ENCODE measurements around the gene CRY1. TPM values are rescaled to one million over a fixed set of nuclear protein-coding genes. Genes with fewer than 3 reads are reported as not detected.

CRY1 gene
- total and polyA plus RNA-seq, 9 of the 15 experiments (the other 6 are each of a cell fraction or from before 2014, with no cell fraction given) = 8.7 to 33.3 (median 25.2) TPM

- TF ChIP-seq CHD1 (IDR thresholded peaks at IDR 0.05; ENCODE audit: low read length) = no peak
- TF ChIP-seq, protein P1, sequence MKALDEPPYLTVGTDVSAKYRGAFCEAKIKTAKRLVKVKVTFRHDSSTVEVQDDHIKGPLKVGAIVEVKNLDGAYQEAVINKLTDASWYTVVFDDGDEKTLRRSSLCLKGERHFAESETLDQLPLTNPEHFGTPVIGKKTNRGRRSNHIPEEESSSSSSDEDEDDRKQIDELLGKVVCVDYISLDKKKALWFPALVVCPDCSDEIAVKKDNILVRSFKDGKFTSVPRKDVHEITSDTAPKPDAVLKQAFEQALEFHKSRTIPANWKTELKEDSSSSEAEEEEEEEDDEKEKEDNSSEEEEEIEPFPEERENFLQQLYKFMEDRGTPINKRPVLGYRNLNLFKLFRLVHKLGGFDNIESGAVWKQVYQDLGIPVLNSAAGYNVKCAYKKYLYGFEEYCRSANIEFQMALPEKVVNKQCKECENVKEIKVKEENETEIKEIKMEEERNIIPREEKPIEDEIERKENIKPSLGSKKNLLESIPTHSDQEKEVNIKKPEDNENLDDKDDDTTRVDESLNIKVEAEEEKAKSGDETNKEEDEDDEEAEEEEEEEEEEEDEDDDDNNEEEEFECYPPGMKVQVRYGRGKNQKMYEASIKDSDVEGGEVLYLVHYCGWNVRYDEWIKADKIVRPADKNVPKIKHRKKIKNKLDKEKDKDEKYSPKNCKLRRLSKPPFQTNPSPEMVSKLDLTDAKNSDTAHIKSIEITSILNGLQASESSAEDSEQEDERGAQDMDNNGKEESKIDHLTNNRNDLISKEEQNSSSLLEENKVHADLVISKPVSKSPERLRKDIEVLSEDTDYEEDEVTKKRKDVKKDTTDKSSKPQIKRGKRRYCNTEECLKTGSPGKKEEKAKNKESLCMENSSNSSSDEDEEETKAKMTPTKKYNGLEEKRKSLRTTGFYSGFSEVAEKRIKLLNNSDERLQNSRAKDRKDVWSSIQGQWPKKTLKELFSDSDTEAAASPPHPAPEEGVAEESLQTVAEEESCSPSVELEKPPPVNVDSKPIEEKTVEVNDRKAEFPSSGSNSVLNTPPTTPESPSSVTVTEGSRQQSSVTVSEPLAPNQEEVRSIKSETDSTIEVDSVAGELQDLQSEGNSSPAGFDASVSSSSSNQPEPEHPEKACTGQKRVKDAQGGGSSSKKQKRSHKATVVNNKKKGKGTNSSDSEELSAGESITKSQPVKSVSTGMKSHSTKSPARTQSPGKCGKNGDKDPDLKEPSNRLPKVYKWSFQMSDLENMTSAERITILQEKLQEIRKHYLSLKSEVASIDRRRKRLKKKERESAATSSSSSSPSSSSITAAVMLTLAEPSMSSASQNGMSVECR (CRISPR knock-in tag; IDR thresholded peaks at IDR 0.05) = peak; percentile 50; the same call in 1 of the 2 replicates
- TF ChIP-seq ZNF324 (CRISPR knock-in tag; IDR thresholded peaks at IDR 0.05) = peak; percentile 35; the same call in 1 of the 2 replicates
- TF ChIP-seq, protein P2, sequence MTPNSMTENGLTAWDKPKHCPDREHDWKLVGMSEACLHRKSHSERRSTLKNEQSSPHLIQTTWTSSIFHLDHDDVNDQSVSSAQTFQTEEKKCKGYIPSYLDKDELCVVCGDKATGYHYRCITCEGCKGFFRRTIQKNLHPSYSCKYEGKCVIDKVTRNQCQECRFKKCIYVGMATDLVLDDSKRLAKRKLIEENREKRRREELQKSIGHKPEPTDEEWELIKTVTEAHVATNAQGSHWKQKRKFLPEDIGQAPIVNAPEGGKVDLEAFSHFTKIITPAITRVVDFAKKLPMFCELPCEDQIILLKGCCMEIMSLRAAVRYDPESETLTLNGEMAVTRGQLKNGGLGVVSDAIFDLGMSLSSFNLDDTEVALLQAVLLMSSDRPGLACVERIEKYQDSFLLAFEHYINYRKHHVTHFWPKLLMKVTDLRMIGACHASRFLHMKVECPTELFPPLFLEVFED (CRISPR knock-in tag; conservative IDR thresholded peaks at IDR 0.05) = no peak
- peak; percentile 92 for TF ChIP-seq MGA (IDR thresholded peaks at IDR 0.05)
- TF ChIP-seq, protein P3, sequence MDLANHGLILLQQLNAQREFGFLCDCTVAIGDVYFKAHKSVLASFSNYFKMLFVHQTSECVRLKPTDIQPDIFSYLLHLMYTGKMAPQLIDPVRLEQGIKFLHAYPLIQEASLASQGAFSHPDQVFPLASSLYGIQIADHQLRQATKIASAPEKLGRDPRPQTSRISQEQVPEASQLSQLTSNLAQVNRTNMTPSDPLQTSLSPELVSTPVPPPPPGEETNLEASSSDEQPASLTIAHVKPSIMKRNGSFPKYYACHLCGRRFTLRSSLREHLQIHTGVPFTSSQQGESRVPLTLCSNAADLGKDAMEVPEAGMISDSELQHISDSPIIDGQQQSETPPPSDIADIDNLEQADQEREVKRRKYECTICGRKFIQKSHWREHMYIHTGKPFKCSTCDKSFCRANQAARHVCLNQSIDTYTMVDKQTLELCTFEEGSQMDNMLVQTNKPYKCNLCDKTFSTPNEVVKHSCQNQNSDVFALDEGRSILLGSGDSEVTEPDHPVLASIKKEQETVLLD (IDR thresholded peaks at IDR 0.05) = peak; percentile 52; the same call in 1 of the 2 replicates
- peak; percentile 20; the same call in 1 of the 2 replicates for TF ChIP-seq ZEB2 (IDR thresholded peaks at IDR 0.05)
Measured at GRCh38 chr12:106984588-106985137, 108.7 kb downstream of the CRY1 start (continued).

Measured in K562 (cell line).